ENCODE measurements around the gene ANKMY2. TPM values are rescaled to one million over a fixed set of nuclear protein-coding genes. Genes with fewer than 3 reads are reported as not detected.
"Not testable (repeated sequence)": the region's sequence is repeated elsewhere in the genome, so short reads cannot be mapped to it uniquely, and the experiment has no call there.

ANKMY2 gene
- total RNA-seq, 2 experiments from 2014 or later, result 3.3 to 5.1 TPM

- ChIA-PET CTCF (no interaction called here), POLR2A (interaction anchor here (0.6 kb wide), 1 partner anchor 678 kb away, joined by 3 read pairs; no protein-coding TSS in a partner anchor)
- Histone ChIP-seq H3K9me3 (ENCODE audit: control insufficient read depth in 1 of 2, insufficient read depth in 1 of 2, low read length in 2 of 2) (no peaks in the 10 kb centered on the region), H3K27ac (ENCODE audit: low read depth in 1 of 2, low read length in 2 of 2) (no peak overlapping the region), H3K36me3 (ENCODE audit: insufficient read depth, low read length) (peaks cover 30% of the 10 kb centered on the region), H3K4me1 (ENCODE audit: insufficient read depth, low read length) (no peaks in the 10 kb centered on the region), H3K27me3 (ENCODE audit: control insufficient read depth in 1 of 2, insufficient read depth in 2 of 2, low read length in 2 of 2) (no peaks in the 10 kb centered on the region), H3K4me3 (ENCODE audit: low read length) (no peak overlapping the region)
- Mint-ChIP-seq H3K4me1 (ENCODE audit: low read depth) (no peaks in the 10 kb centered on the region), H3K27me3 (no peaks in the 10 kb centered on the region), H3K4me3 (no peak overlapping the region), H3K9me3 (no peaks in the 10 kb centered on the region), H3K36me3 (ENCODE audit: low read depth) (peaks cover 84% of the 10 kb centered on the region), H3K27ac (no peak overlapping the region)
- DNase-seq (no peak), ATAC-seq (ENCODE audit: poor library complexity) (no peak)
- intact Hi-C loops (cut with DNase I, micrococcal nuclease), result loop anchor here in 1 of 2 experiments (2.0 kb wide), 1 partner anchor 315 kb away; no protein-coding TSS in a partner anchor
- TF ChIP-seq CTCF (IDR thresholded peaks at IDR 0.05), result no peak
These were observed 41.9 kb downstream of the ANKMY2 start for GRCh38 chr7:16603633-16604032.

GRCh38 chr7:16599860-16600259 is 45.7 kb downstream of the ANKMY2 start:
- Histone ChIP-seq H3K9me3 (ENCODE audit: control insufficient read depth in 1 of 2, insufficient read depth in 1 of 2, low read length in 2 of 2) (no peaks in the 10 kb centered on the region), H3K36me3 (ENCODE audit: insufficient read depth, low read length) (peaks cover 19% of the 10 kb centered on the region), H3K4me1 (ENCODE audit: insufficient read depth, low read length) (no peaks in the 10 kb centered on the region), H3K27ac (ENCODE audit: low read depth in 1 of 2, low read length in 2 of 2) (no peak overlapping the region), H3K27me3 (ENCODE audit: control insufficient read depth in 1 of 2, insufficient read depth in 2 of 2, low read length in 2 of 2) (no peaks in the 10 kb centered on the region), H3K4me3 (ENCODE audit: low read length) (no peak overlapping the region)
- ATAC-seq (ENCODE audit: poor library complexity) (no peak), DNase-seq (no peak)
- ChIA-PET CTCF (no interaction called here), POLR2A (no interaction called here)
- Mint-ChIP-seq H3K36me3 (ENCODE audit: low read depth) (peaks cover 62% of the 10 kb centered on the region), H3K4me1 (ENCODE audit: low read depth) (no peaks in the 10 kb centered on the region), H3K27ac (no peak overlapping the region), H3K9me3 (no peaks in the 10 kb centered on the region), H3K4me3 (no peak overlapping the region), H3K27me3 (no peaks in the 10 kb centered on the region)
- intact Hi-C loops (cut with DNase I, micrococcal nuclease), result no loop called here
- TF ChIP-seq CTCF (IDR thresholded peaks at IDR 0.05), result no peak

- no peak for TF ChIP-seq CTCF (IDR thresholded peaks at IDR 0.05)
- ChIA-PET POLR2A (interaction anchor here (0.9 kb wide), 1 partner anchor 10 kb away, joined by 3 read pairs; no protein-coding TSS in a partner anchor), CTCF (no interaction called here)
- Histone ChIP-seq H3K4me3 (ENCODE audit: low read length) (no peak overlapping the region), H3K27me3 (ENCODE audit: control insufficient read depth in 1 of 2, insufficient read depth in 2 of 2, low read length in 2 of 2) (no peaks in the 10 kb centered on the region), H3K4me1 (ENCODE audit: insufficient read depth, low read length) (no peaks in the 10 kb centered on the region), H3K36me3 (ENCODE audit: insufficient read depth, low read length) (peaks cover 11% of the 10 kb centered on the region), H3K27ac (ENCODE audit: low read depth in 1 of 2, low read length in 2 of 2) (no peak overlapping the region), H3K9me3 (ENCODE audit: control insufficient read depth in 1 of 2, insufficient read depth in 1 of 2, low read length in 2 of 2) (no peaks in the 10 kb centered on the region)
- no peaks in the 10 kb centered on the region for H3K27me3 Mint-ChIP-seq
- no peaks in the 10 kb centered on the region for H3K9me3 Mint-ChIP-seq
- ATAC-seq (ENCODE audit: poor library complexity) (no peak), DNase-seq (no peak)
- H3K4me3 Mint-ChIP-seq, result no peak overlapping the region
- peaks cover 45% of the 10 kb centered on the region for H3K36me3 Mint-ChIP-seq (ENCODE audit: low read depth)
- no peak overlapping the region for H3K27ac Mint-ChIP-seq
- intact Hi-C loops (cut with DNase I, micrococcal nuclease), result no loop called here
- no peaks in the 10 kb centered on the region for H3K4me1 Mint-ChIP-seq (ENCODE audit: low read depth)
These were observed 47.5 kb downstream of the ANKMY2 start for GRCh38 chr7:16598015-16598414.

GRCh38 chr7:16595596-16595995 is 50.0 kb downstream of the ANKMY2 start:
- H3K27me3 ChIP-seq (ENCODE audit: control insufficient read depth in 1 of 2, insufficient read depth in 2 of 2, low read length in 2 of 2); POLR2A ChIA-PET; H3K4me1 Mint-ChIP-seq (ENCODE audit: low read depth); CTCF ChIA-PET; H3K9me3 ChIP-seq (ENCODE audit: control insufficient read depth in 1 of 2, insufficient read depth in 1 of 2, low read length in 2 of 2); H3K9me3 Mint-ChIP-seq; H3K4me1 ChIP-seq (ENCODE audit: insufficient read depth, low read length); H3K27ac ChIP-seq (ENCODE audit: low read depth in 1 of 2, low read length in 2 of 2); DNase-seq; ATAC-seq (ENCODE audit: poor library complexity); H3K27me3 Mint-ChIP-seq; H3K4me3 Mint-ChIP-seq; H3K36me3 ChIP-seq (ENCODE audit: insufficient read depth, low read length); H3K4me3 ChIP-seq (ENCODE audit: low read length); intact Hi-C loops (cut with DNase I, micrococcal nuclease); H3K27ac Mint-ChIP-seq: not testable (repeated sequence)
- H3K36me3 Mint-ChIP-seq (ENCODE audit: low read depth), result peaks cover 21% of the 10 kb centered on the region
